HepG2 (cell line): ENCODE measurements around the gene MED15.

Experiments
- CBX5 ChIP-seq: sonication (generic); formaldehyde crosslinking; IDR thresholded peaks from 2 replicates; pipeline ENCODE4 v1.4.0; 2020; ENCODE audit warnings: missing genetic modification reagents, borderline replicate concordance
- CTCF ChIP-seq: sonication (generic); formaldehyde crosslinking; IDR thresholded peaks from 2 replicates; pipeline ENCODE4 v1.5.0; 2020; ENCODE audit warnings: mild to moderate bottlenecking, missing genetic modification reagents, moderate library complexity
- EZH2 ChIP-seq: conservative IDR thresholded peaks from 2 replicates; pipeline ENCODE4 v1.6.1; 2012; ENCODE audit warnings: mild to moderate bottlenecking, low read depth, low read length, moderate library complexity
- ISX ChIP-seq: sonication (generic); formaldehyde crosslinking; conservative IDR thresholded peaks from 2 replicates; pipeline ENCODE4 v1.5.0; 2020; ENCODE audit warnings: missing genetic modification reagents
- MED1 ChIP-seq: sonication (generic); formaldehyde crosslinking; IDR thresholded peaks from 2 replicates; pipeline ENCODE4 v1.4.0; 2020; ENCODE audit warnings: missing genetic modification reagents
- RAD21 ChIP-seq: fragments of 450-650 bp; formaldehyde crosslinking; IDR thresholded peaks from 2 replicates; pipeline ENCODE4 v1.5.0; 2020; ENCODE audit warnings: mild to moderate bottlenecking
- RFX1 ChIP-seq: fragments of 450-650 bp; IDR thresholded peaks from 2 replicates; pipeline ENCODE4 v1.6.1; 2017
- SNAPC5 ChIP-seq: sonication (generic); formaldehyde crosslinking; IDR thresholded peaks from 2 replicates; pipeline ENCODE4 v1.8.1; 2023; ENCODE audit warnings: mild to moderate bottlenecking, missing genetic modification reagents, borderline replicate concordance
- U2AF1 ChIP-seq: fragments of 200-400 bp; formaldehyde crosslinking; optimal IDR thresholded peaks from 2 replicates; pipeline ENCODE3; 2017; ENCODE audit warnings: mild to moderate bottlenecking, low read depth, low read length
- YY1 ChIP-seq: IDR thresholded peaks from 2 replicates; pipeline ENCODE4 v1.6.1; 2011; ENCODE audit warnings: low read length, low read depth, moderate library complexity, mild to moderate bottlenecking; ENCODE audit not compliant: insufficient read depth, insufficient replicate concordance
- ZBTB7A ChIP-seq: sonication (generic); formaldehyde crosslinking; IDR thresholded peaks from 2 replicates; pipeline ENCODE4 v1.8.0; 2022; ENCODE audit warnings: mild to moderate bottlenecking, missing genetic modification reagents
- ZNF572 ChIP-seq: sonication (generic); formaldehyde crosslinking; IDR thresholded peaks from 2 replicates; pipeline ENCODE4 v1.5.1; 2020; ENCODE audit warnings: mild to moderate bottlenecking, missing genetic modification reagents
- TF ChIP-seq, protein P1 (sequence below): IDR thresholded peaks from 2 replicates; pipeline ENCODE4 v1.6.1; 2012; ENCODE audit warnings: inconsistent platforms

DNA sequence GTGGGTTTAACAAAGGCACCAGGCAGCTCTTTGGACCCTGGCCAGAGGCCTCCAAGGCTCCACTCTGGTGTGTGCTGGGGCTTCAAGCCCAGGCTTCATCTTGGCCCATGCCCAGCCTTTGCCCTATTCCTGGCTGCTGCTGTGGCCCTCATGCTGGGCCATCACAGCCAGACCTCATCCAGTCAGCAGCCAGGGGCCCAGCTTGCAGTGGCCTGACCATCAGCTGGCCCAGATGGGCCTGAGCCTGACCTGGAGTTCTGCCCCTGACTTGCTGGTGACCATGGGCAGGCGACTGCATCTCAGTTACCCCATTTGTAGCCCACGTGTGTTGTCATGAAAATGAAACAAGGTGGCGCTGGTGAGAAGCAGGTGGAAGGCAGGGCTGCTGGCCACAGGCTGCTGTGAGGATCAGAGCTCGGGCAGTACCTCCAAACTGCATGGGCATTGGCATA, 76.1 kb downstream of the MED15 start:
- TF ChIP-seq CTCF (peak; percentile 52; the same call in 1 of the 2 replicates), SNAPC5 (CRISPR knock-in tag) (no peak), RAD21 (CRISPR knock-in tag) (no peak), MED1 (CRISPR knock-in tag) (no peak), ZBTB7A (CRISPR knock-in tag) (no peak), EZH2 (no peak), ZNF572 (no peak), ISX (CRISPR knock-in tag) (no peak), RFX1 (no peak), U2AF1 (no peak), CBX5 (CRISPR knock-in tag) (no peak), YY1 (no peak)
- TF ChIP-seq, protein P1, sequence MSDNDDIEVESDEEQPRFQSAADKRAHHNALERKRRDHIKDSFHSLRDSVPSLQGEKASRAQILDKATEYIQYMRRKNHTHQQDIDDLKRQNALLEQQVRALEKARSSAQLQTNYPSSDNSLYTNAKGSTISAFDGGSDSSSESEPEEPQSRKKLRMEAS: no peak
